GM19351 (cell line): ENCODE measurements around the gene PTX3.

Source experiments
- ATAC-seq: cut with Tn5 transposase; IDR thresholded peaks from one replicate; pipeline ENCODE4 v1.9.1; 2021; ENCODE audit warnings: mild to moderate bottlenecking, moderate library complexity; ENCODE audit not compliant: unreplicated experiment

The PTX3 gene

GRCh38 chr3:157471064-157471463 lies 34.4 kb downstream of the PTX3 start:
- ATAC-seq = no peak

- no peak for ATAC-seq
Measured at GRCh38 chr3:157472648-157473047, 36.0 kb downstream of the PTX3 start.

GRCh38 chr3:157475921-157476414 lies 39.3 kb downstream of the PTX3 start:
- no peak for ATAC-seq

GRCh38 chr3:157477441-157477840 lies 40.8 kb downstream of the PTX3 start:
- no peak for ATAC-seq

- no peak for ATAC-seq
Measured at GRCh38 chr3:157479464-157480243, 43.0 kb downstream of the PTX3 start.

GRCh38 chr3:157487339-157487738 lies 50.7 kb downstream of the PTX3 start:
- no peak for ATAC-seq

GRCh38 chr3:157488144-157488543 lies 51.5 kb downstream of the PTX3 start:
- ATAC-seq = no peak

- no peak for ATAC-seq
Measured at GRCh38 chr3:157491136-157491535, 54.5 kb downstream of the PTX3 start.
